Breast epithelium (tissue), 4 donors: ENCODE results near the gene PRCD. TPM values are rescaled to one million over a fixed set of nuclear protein-coding genes. Genes with fewer than 3 reads are reported as not detected.
A peak's percentile ranks its signal among the peaks of the same experiment; 100 is the strongest.

ENCODE experiments used
- DNase-seq, 2 donors: peaks; one replicate each; pipeline ENCODE4 v3.0.0-alpha.2; 2019; ENCODE audit warnings: low spot score in 2 of 2
- H3K27ac ChIP-seq, 2 donors: fragments of 200-600 bp; sonication (generic) in 1 of 2; one replicate each; pipeline ENCODE4 v1.5.1; 2016 to 2019; ENCODE audit warnings: mild to moderate bottlenecking in 1 of 2
- H3K27me3 ChIP-seq, 2 donors: fragments of 200-600 bp; sonication (generic) in 1 of 2; one replicate each; pipeline versions ENCODE4 v1.5.1 to v1.6.0; 2017 to 2019; ENCODE audit warnings: control low read depth in 1 of 2, mild to moderate bottlenecking in 1 of 2
- H3K36me3 ChIP-seq: fragments of 200-600 bp; one replicate; pipeline ENCODE4 v1.5.1; 2019
- H3K4me1 ChIP-seq, 2 donors: fragments of 200-600 bp; sonication (generic); one replicate each; pipeline ENCODE4 v1.5.1; 2016 to 2019; ENCODE audit warnings: control low read depth in 1 of 2
- H3K4me3 ChIP-seq, 3 donors: fragments of 200-600 bp; sonication (generic); 1 replicate in 2 of 3; 2 replicates in 1 of 3; pipeline ENCODE4 v1.5.1; 2016 to 2019; ENCODE audit warnings: mild to moderate bottlenecking in 3 of 3, moderate library complexity in 2 of 3
- H3K9me3 ChIP-seq, 2 donors: fragments of 200-600 bp; sonication (generic) in 1 of 2; one replicate each; pipeline ENCODE4 v1.5.1; 2016 to 2019; ENCODE audit warnings: control low read depth in 1 of 2
- CTCF ChIP-seq, 3 donors: fragments of 450-650 bp; IDR thresholded peaks; one replicate each; pipeline ENCODE4 v1.5.1; 2016 to 2017; ENCODE audit warnings: antibody characterized with exemption in 3 of 3, mild to moderate bottlenecking in 3 of 3, moderate library complexity in 3 of 3
- POLR2A ChIP-seq: fragments of 450-650 bp; IDR thresholded peaks from one replicate; pipeline ENCODE4 v1.6.1; 2016; ENCODE audit warnings: antibody characterized with exemption, mild to moderate bottlenecking, moderate library complexity
- POLR2AphosphoS5 ChIP-seq, 3 donors: sonication (generic); formaldehyde crosslinking; IDR thresholded peaks; one replicate each; pipeline ENCODE4 v1.6.1; 2017; ENCODE audit warnings: antibody characterized with exemption in 3 of 3
- intact Hi-C: fragments of 100-400 bp; cut with DNase I; formaldehyde crosslinking; loops from one replicate; pipeline ENCODE4 v1.15.1; 2023; ENCODE audit warnings: low total_unique reads
- total RNA-seq, 3 donors: library from RNA; depleted of rRNA; stranded (reverse); fragments of >200 nt; gene quantifications; one replicate each; pipeline ENCODE4 v1.1.0, GENCODE V29; 2016

PRCD gene
- total RNA-seq, 3 donors from 2014 or later: 1.5 to 7.2 (median 4.9) TPM

GRCh38 chr17:76566988-76567431 is 27.2 kb downstream of the PRCD start:
- no peaks in the 10 kb centered on the region for H3K36me3 ChIP-seq
- no peak for DNase-seq
- TF ChIP-seq POLR2A: no peak
- no peak for TF ChIP-seq POLR2AphosphoS5 (IDR thresholded peaks at IDR 0.05)
- no peak for TF ChIP-seq CTCF (IDR thresholded peaks at IDR 0.05)
- no peak overlapping the region for H3K4me3 ChIP-seq
- H3K4me1 ChIP-seq: peaks cover 0 to 7% of the 10 kb centered on the region in 2 donors
- peak overlapping the region; percentile 32 to 77 for H3K27ac ChIP-seq
- intact Hi-C loops: no loop called here
- no peaks in the 10 kb centered on the region for H3K9me3 ChIP-seq
- H3K27me3 ChIP-seq: no peaks in the 10 kb centered on the region

- Histone ChIP-seq H3K27me3 (no peaks in the 10 kb centered on the region), H3K4me1 (peaks cover 0 to 6% of the 10 kb centered on the region in 2 donors), H3K27ac (peak overlapping the region; percentile 32 to 77), H3K9me3 (no peaks in the 10 kb centered on the region), H3K36me3 (no peaks in the 10 kb centered on the region), H3K4me3 (no peak overlapping the region)
- intact Hi-C loops: no loop called here
- no peak for TF ChIP-seq POLR2A
- no peak for TF ChIP-seq CTCF (IDR thresholded peaks at IDR 0.05)
- DNase-seq: no peak
These were observed 28.0 kb downstream of the PRCD start for GRCh38 chr17:76567634-76568432.

GRCh38 chr17:76568811-76569221 is 29.0 kb downstream of the PRCD start:
- TF ChIP-seq POLR2A (no peak), CTCF (IDR thresholded peaks at IDR 0.05) (no peak), POLR2AphosphoS5 (IDR thresholded peaks at IDR 0.05) (no peak)
- Histone ChIP-seq H3K4me1 (peaks cover 0 to 6% of the 10 kb centered on the region in 2 donors), H3K4me3 (no peak overlapping the region), H3K36me3 (no peaks in the 10 kb centered on the region), H3K9me3 (no peaks in the 10 kb centered on the region), H3K27me3 (no peaks in the 10 kb centered on the region), H3K27ac (peak overlapping the region; percentile 72 to 77)
- intact Hi-C loops: no loop called here
- no peak for DNase-seq

GRCh38 chr17:76569607-76570279 is 29.9 kb downstream of the PRCD start:
- Histone ChIP-seq H3K27me3 (no peaks in the 10 kb centered on the region), H3K9me3 (no peaks in the 10 kb centered on the region), H3K4me3 (no peak overlapping the region), H3K27ac (peak overlapping the region; percentile 72 to 77), H3K4me1 (peaks cover 0 to 6% of the 10 kb centered on the region in 2 donors), H3K36me3 (no peaks in the 10 kb centered on the region)
- DNase-seq: peak; percentile 48 to 75
- no peak for TF ChIP-seq POLR2AphosphoS5 (IDR thresholded peaks at IDR 0.05)
- TF ChIP-seq CTCF (IDR thresholded peaks at IDR 0.05): no peak
- no peak for TF ChIP-seq POLR2A
- intact Hi-C loops: no loop called here

GRCh38 chr17:76570457-76570856 is 30.6 kb downstream of the PRCD start:
- no peak for DNase-seq
- no peak for TF ChIP-seq CTCF (IDR thresholded peaks at IDR 0.05)
- no peak overlapping the region for H3K4me3 ChIP-seq
- H3K27me3 ChIP-seq: no peaks in the 10 kb centered on the region
- H3K9me3 ChIP-seq: no peaks in the 10 kb centered on the region
- peaks cover 0 to 6% of the 10 kb centered on the region in 2 donors for H3K4me1 ChIP-seq
- intact Hi-C loops: no loop called here
- peak overlapping the region; percentile 72 to 77 for H3K27ac ChIP-seq
- no peaks in the 10 kb centered on the region for H3K36me3 ChIP-seq
